Colonic mucosa (tissue), 4 donors: ENCODE data around the gene SSBP1. TPM values are rescaled to one million over a fixed set of nuclear protein-coding genes. Genes with fewer than 3 reads are reported as not detected.
"Not testable (repeated sequence)": the region's sequence is repeated elsewhere in the genome, so short reads cannot be mapped to it uniquely, and the experiment has no call there.

ENCODE experiments used
- DNase-seq: peaks from one replicate; pipeline ENCODE4 v3.0.0-alpha.2; 2020
- H3K27ac ChIP-seq: fragments of 200-600 bp; one replicate; pipeline ENCODE4 v1.8.0; 2021
- H3K27me3 ChIP-seq: fragments of 200-600 bp; one replicate; pipeline ENCODE4 v1.8.0; 2021
- H3K36me3 ChIP-seq: fragments of 200-600 bp; one replicate; pipeline ENCODE4 v1.8.0; 2021
- H3K4me1 ChIP-seq: fragments of 200-600 bp; one replicate; pipeline ENCODE4 v1.8.0; 2021; ENCODE audit warnings: mild to moderate bottlenecking
- H3K4me3 ChIP-seq: fragments of 200-600 bp; one replicate; pipeline ENCODE4 v1.8.0; 2021
- H3K9ac ChIP-seq, 2 donors: one replicate each; pipeline ENCODE4 v1.7.0; 2013; ENCODE audit warnings: control low read depth in 2 of 2, low read depth in 2 of 2, low read length in 2 of 2
- H3K9me3 ChIP-seq: fragments of 200-600 bp; one replicate; pipeline ENCODE4 v1.8.0; 2021
- intact Hi-C: fragments of 100-400 bp; cut with DNase I; formaldehyde crosslinking; loops from one replicate; pipeline ENCODE4 v1.14.1; 2022
- total RNA-seq, 2 donors: library from RNA; stranded (reverse); fragmentation: NEBNext Ultra II Directional in 1 of 2; extraction: Animal tissue kit (Norgen Biotek cat#: 25700) in 1 of 2; gene quantifications; one replicate each; pipeline ENCODE4 v1.2.1, GENCODE V29; 2021
- TF ChIP-seq, protein P1 (sequence below): fragments of 200-600 bp; IDR thresholded peaks from one replicate; pipeline ENCODE4 v1.8.0; 2022; ENCODE audit warnings: antibody characterized with exemption, mild to moderate bottlenecking
- donor health status: healthy.
- donor health status: DM: no; HTN: no; CAD: no.
- donor health status: DM: no; HTN: no; CAD: no.

Gene SSBP1, protein sequence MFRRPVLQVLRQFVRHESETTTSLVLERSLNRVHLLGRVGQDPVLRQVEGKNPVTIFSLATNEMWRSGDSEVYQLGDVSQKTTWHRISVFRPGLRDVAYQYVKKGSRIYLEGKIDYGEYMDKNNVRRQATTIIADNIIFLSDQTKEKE
- total RNA-seq = 100 to 1,000 TPM in 1 of 2 donors, 10 to 100 TPM in 1; 76.7 to 130 TPM

DNA sequence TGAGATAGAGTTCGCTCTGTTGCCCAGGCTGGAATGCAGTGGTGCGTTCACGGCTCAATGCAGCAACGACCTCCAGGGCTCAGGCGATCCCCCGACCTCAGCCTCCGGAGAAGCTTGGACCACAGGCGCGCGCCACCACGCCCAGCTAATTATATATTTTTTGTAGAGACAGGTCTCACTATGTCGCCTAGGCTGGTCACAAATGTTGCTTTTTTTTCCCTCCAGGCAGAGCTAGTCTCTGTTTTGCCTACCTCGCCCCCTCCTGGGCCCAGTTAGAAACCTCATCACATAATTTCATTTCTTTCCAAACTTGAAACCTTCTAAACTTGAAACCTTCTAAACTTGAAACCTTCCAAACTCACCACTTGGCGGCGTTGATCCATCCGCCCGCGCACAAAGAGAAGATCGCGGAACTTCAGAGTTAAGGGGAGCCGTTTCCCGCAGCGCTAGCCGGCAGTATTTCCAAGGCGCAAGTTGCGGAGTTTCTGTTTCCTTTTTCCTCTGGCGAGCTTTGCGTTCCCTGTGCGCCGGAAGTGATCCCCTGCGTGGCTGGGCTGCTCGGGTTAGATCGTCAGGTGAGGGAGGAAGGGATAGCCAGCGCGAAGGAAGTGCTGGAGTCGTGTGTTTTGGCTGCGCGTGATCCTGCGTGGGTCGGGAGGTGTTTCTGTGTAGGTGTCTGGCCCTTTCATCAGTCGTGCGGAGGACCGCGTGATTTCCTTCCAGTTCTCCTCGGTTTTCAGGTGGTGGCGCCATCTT lies at the start of gene SSBP1:
SSBP1 (plus strand) TSS at position 523 of the 756 bp plus-strand sequence. CDS start 809 bp downstream, outside the sequence.
- peak within 1 kb of the TSS; percentile 68 for H3K4me3 ChIP-seq
- intact Hi-C loops = loop anchor here (5.0 kb wide), 1 partner anchor 81 kb away; no protein-coding TSS in a partner anchor
- peak within 1 kb of the TSS; percentile 83 for H3K27ac ChIP-seq
- H3K4me1 ChIP-seq = no peaks in the 10 kb centered on the region
- TF ChIP-seq, protein P1, sequence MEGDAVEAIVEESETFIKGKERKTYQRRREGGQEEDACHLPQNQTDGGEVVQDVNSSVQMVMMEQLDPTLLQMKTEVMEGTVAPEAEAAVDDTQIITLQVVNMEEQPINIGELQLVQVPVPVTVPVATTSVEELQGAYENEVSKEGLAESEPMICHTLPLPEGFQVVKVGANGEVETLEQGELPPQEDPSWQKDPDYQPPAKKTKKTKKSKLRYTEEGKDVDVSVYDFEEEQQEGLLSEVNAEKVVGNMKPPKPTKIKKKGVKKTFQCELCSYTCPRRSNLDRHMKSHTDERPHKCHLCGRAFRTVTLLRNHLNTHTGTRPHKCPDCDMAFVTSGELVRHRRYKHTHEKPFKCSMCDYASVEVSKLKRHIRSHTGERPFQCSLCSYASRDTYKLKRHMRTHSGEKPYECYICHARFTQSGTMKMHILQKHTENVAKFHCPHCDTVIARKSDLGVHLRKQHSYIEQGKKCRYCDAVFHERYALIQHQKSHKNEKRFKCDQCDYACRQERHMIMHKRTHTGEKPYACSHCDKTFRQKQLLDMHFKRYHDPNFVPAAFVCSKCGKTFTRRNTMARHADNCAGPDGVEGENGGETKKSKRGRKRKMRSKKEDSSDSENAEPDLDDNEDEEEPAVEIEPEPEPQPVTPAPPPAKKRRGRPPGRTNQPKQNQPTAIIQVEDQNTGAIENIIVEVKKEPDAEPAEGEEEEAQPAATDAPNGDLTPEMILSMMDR = peak; percentile 59
- no peaks in the 10 kb centered on the region for H3K9me3 ChIP-seq
- H3K9ac ChIP-seq = peak within 1 kb of the TSS; percentile 66 to 80
- peak; percentile 93 for DNase-seq
- peaks cover 6% of the 10 kb centered on the region for H3K36me3 ChIP-seq
- H3K27me3 ChIP-seq = no peaks in the 10 kb centered on the region

DNA sequence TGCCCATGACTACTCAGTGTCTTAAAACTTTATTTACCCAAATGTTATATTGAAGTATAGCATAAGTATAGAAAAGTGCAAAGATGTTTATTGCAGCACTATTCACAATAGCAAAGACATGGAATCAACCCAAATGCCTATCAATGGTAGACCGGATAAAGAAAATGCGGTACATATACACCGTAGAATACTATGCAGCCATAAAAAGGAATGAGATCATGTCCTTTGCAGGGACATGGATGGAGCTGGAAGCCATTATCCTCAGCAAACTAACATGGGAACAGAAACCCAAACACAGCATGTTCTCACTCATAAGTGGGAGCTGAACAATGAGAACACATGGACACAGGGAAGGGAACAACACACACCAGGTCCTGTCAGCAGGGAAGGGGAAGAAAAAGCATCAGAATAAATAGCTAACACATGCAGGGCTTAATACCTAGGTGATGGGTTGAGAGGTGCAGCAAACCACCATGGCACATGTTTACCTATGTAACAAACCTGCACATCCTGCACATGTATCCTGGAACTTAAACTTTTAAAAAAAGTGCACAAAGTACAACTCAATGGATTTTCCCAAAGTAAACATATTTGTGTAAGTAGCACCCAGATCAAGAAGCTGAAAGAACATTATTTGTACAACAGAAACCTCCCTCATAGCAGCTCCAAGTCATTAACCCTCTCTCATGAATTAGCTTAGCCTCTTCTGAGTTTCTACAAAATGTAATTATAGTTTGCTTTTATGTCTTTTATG lies 48.9 kb upstream of the SSBP1 start:
- H3K36me3 ChIP-seq, H3K4me1 ChIP-seq, H3K9me3 ChIP-seq, H3K27ac ChIP-seq, DNase-seq, H3K27me3 ChIP-seq, intact Hi-C loops, H3K4me3 ChIP-seq, H3K9ac ChIP-seq: not testable (repeated sequence)

DNA sequence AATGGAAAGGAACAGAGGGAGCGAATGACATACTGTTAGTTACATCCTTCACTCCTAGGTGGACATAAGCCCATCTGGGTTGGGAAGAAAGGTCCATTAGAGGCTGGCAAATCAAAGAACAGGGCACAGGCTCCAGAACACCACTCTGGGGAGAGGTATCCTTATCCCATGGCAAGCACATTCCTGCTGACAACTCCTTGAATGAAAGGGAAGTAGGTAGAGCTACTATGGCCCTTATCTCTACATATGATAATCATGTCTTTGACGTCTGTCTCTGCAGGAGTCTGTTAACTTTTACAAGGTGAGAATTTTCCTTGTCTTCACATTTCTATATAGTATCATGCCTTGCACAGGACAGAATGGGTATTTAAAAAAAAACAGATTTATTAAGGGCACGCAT lies 46.6 kb upstream of the SSBP1 start:
- Histone ChIP-seq H3K4me3 (no peak overlapping the region), H3K27me3 (no peaks in the 10 kb centered on the region), H3K9me3 (no peaks in the 10 kb centered on the region), H3K9ac (no peak overlapping the region), H3K27ac (no peak overlapping the region), H3K36me3 (no peaks in the 10 kb centered on the region), H3K4me1 (peaks cover 6% of the 10 kb centered on the region)
- TF ChIP-seq, protein P1 = no peak
- intact Hi-C loops = no loop called here
- no peak for DNase-seq

DNA sequence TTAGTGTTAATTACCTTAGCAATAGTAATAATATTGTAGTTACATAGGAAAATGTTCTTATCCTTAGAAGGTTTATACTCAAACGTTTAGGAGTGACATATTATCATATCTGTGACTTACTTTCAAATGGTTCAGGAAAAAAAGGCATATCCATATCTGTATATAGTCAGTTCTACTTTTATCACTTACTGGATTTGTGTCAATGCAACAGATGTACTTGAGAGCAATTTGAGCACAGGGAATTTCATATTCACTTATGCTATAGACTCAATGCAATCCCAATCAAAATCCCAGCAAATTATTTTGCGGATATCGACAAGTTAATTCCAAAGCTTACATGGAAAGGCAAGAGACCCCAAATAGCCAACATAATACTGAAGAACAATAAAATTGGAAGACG lies 46.2 kb upstream of the SSBP1 start:
- Histone ChIP-seq H3K36me3 (no peaks in the 10 kb centered on the region), H3K9me3 (no peaks in the 10 kb centered on the region), H3K27ac (no peak overlapping the region), H3K4me3 (no peak overlapping the region), H3K4me1 (peaks cover 6% of the 10 kb centered on the region), H3K9ac (no peak overlapping the region), H3K27me3 (no peaks in the 10 kb centered on the region)
- TF ChIP-seq, protein P1 = no peak
- no peak for DNase-seq
- intact Hi-C loops = no loop called here

DNA sequence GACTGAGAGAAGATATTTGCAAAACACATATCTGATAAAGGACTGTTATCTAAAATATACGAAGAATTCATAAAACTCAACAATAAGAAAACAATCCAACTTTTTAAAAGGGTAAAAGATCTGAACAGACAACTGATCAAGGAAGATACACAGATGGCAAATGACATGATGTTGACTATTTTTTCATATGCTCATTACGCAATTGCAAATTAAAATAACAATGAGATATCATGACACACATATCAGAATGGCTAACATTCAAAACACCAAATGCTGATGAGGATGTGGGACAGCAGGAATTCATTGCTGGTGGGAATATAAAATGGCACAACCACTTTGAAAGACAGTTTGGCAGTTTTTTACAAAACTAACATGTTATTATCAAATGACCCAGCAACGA lies 45.1 kb upstream of the SSBP1 start:
- H3K9ac ChIP-seq = no peak overlapping the region
- no peak for DNase-seq
- peaks cover 6% of the 10 kb centered on the region for H3K4me1 ChIP-seq
- intact Hi-C loops = no loop called here
- TF ChIP-seq, protein P1 = no peak
- no peaks in the 10 kb centered on the region for H3K27me3 ChIP-seq
- no peaks in the 10 kb centered on the region for H3K36me3 ChIP-seq
- H3K27ac ChIP-seq = no peak overlapping the region
- H3K9me3 ChIP-seq = no peaks in the 10 kb centered on the region
- no peak overlapping the region for H3K4me3 ChIP-seq
